T-helper 2 cell treated with Interferon-gamma antibody and Interleukin-4, amounts not matched to agents 5 μg/mL and 100 μg/mL, for 36 hours (primary cell): ENCODE results near the gene SPATS2.
"Not testable (repeated sequence)": the region's sequence is repeated elsewhere in the genome, so short reads cannot be mapped to it uniquely, and the experiment has no call there.

Experiments used
- DNase-seq: peaks from one replicate; pipeline ENCODE4 v3.0.0; 2021; ENCODE audit warnings: low spot score
- H3K27ac Mint-ChIP-seq: one replicate; pipeline ENCODE4 v1.8.0; 2021; ENCODE audit warnings: mild to moderate bottlenecking, mixed read lengths
- H3K27me3 Mint-ChIP-seq: one replicate; pipeline ENCODE4 v1.8.0; 2021; ENCODE audit warnings: low read depth, mixed read lengths
- H3K36me3 Mint-ChIP-seq: one replicate; pipeline ENCODE4 v1.8.0; 2021; ENCODE audit warnings: low read depth, mixed read lengths
- H3K4me1 Mint-ChIP-seq: one replicate; pipeline ENCODE4 v1.8.0; 2021; ENCODE audit warnings: low read depth, mixed read lengths
- H3K4me3 Mint-ChIP-seq: one replicate; pipeline ENCODE4 v1.8.0; 2022; ENCODE audit warnings: mild to moderate bottlenecking, moderate library complexity, mixed read lengths
- H3K9me3 Mint-ChIP-seq: one replicate; pipeline ENCODE4 v1.8.0; 2021; ENCODE audit warnings: mixed read lengths

The SPATS2 gene

DNA sequence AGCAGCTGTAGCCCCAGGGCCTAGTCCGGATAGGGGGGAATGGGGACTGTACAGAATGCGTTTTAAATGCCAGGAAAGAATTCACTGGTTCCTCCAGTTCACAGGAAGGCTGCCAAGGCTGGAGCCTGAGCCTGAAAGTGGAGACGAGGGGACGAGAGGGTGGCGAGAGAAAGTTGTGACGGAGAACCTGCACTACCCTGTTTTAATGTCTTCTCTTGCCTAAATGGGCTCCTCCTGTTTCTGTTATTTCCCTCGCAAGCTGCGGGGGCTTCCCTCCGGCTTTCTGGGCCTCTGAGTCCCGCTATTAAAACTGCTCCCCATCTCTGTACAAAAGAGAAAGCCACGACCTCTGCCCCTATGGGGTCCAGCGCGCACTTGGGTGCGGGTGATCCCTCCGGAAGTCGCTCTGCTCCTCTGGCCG, 34.8 kb upstream of the SPATS2 start:
- no peak overlapping the region for H3K27ac Mint-ChIP-seq
- H3K4me1 Mint-ChIP-seq, result peaks cover 12% of the 10 kb centered on the region
- peaks cover 30% of the 10 kb centered on the region for H3K36me3 Mint-ChIP-seq
- no peak for DNase-seq
- peaks cover 44% of the 10 kb centered on the region for H3K27me3 Mint-ChIP-seq
- no peaks in the 10 kb centered on the region for H3K9me3 Mint-ChIP-seq
- no peak overlapping the region for H3K4me3 Mint-ChIP-seq

DNA sequence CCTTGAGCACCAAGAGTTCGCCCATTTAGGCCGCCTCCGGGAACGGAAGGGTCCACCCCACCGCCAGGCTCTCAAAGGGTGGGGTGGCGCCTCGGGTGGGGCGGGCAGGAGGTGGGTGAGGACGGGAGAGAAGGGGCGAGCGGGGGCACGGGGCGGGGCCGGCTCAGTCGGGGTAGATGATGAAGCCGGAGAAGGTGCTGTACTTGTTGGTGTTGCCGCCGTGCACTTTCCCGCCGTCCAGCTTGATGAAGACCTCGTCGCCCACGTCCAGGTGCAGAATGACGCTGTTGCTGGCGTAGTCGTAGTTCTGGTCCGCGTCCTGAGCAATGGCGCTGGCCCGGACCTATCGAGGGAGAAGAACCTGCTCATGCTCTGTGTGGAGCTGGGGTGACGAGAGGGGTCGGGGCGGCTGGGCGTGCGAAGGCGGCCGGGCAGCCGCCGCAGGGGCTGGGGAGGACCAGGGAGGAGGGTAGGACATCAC, 34.3 kb upstream of the SPATS2 start:
- no peak for DNase-seq
- Mint-ChIP-seq H3K27ac (no peak overlapping the region), H3K9me3 (no peaks in the 10 kb centered on the region), H3K4me1 (peaks cover 15% of the 10 kb centered on the region), H3K27me3 (peaks cover 49% of the 10 kb centered on the region), H3K4me3 (peak overlapping the region; percentile 14), H3K36me3 (peaks cover 26% of the 10 kb centered on the region)

DNA sequence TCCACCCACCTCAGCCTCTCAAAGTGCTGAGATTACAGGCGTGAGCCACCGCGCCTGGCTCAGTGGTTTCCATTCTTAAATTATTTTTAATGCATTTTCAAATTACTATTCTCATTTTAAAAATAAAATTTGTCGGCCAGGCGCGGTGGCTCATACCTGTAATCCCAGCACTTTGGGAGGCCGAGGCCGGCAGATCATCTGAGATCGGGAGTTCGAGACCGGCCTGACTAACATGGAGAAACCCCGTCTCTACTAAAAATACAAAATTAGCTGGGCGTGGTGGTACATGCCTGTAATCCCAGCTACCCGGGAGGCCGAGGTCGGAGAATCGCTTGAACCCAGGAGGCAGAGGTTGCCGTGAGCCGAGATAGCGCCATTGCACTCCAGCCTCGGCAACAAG, 33.5 kb upstream of the SPATS2 start:
- peaks cover 25% of the 10 kb centered on the region for H3K36me3 Mint-ChIP-seq
- not testable (repeated sequence) for H3K27ac Mint-ChIP-seq, H3K4me3 Mint-ChIP-seq, DNase-seq, H3K9me3 Mint-ChIP-seq
- H3K27me3 Mint-ChIP-seq, result peaks cover 57% of the 10 kb centered on the region
- peaks cover 15% of the 10 kb centered on the region for H3K4me1 Mint-ChIP-seq

DNA sequence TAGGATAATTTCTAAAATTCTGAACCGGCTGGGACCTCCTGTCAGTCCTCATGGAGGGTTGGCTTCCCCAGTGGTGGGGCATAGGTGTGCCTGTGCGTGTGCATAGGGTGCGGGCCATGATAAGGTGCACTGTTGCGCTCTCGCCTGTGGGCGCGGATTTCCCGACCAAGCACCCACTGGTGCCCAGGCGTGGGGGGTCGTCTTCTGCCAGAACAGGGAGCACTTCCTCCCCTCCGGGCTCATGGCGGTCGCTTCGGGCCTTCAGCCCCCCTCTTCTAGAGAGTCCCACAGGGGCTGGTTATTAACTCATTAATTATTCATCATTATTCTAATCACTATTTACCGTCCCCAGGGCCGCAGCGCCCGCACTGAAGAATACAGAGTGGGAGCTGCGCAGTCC, 33.0 kb upstream of the SPATS2 start:
- no peak for DNase-seq
- peaks cover 62% of the 10 kb centered on the region for H3K27me3 Mint-ChIP-seq
- H3K36me3 Mint-ChIP-seq, result peaks cover 21% of the 10 kb centered on the region
- H3K9me3 Mint-ChIP-seq, result no peaks in the 10 kb centered on the region
- no peak overlapping the region for H3K4me3 Mint-ChIP-seq
- no peak overlapping the region for H3K27ac Mint-ChIP-seq
- peaks cover 15% of the 10 kb centered on the region for H3K4me1 Mint-ChIP-seq

DNA sequence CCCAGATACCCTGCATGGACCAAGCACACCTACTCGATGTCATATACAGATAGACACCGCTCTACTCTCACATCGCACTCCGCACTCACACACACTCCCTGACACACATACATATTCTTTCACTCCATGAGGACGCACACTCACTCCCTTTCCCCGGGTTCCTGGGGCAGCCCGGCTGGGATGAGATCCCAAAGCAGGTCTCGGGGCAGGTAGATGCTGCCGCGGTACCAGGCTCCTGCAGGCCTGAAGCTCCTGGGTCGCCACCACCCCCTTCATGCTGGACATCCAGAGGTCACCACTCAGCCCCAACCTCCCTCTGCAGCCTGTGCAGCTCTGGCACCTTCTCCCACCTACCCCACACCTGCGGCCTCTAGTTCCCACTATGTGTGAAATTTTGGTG, 32.6 kb upstream of the SPATS2 start:
- peaks cover 19% of the 10 kb centered on the region for H3K36me3 Mint-ChIP-seq
- no peak for DNase-seq
- peaks cover 66% of the 10 kb centered on the region for H3K27me3 Mint-ChIP-seq
- peaks cover 15% of the 10 kb centered on the region for H3K4me1 Mint-ChIP-seq
- no peaks in the 10 kb centered on the region for H3K9me3 Mint-ChIP-seq
- no peak overlapping the region for H3K4me3 Mint-ChIP-seq
- H3K27ac Mint-ChIP-seq, result no peak overlapping the region

DNA sequence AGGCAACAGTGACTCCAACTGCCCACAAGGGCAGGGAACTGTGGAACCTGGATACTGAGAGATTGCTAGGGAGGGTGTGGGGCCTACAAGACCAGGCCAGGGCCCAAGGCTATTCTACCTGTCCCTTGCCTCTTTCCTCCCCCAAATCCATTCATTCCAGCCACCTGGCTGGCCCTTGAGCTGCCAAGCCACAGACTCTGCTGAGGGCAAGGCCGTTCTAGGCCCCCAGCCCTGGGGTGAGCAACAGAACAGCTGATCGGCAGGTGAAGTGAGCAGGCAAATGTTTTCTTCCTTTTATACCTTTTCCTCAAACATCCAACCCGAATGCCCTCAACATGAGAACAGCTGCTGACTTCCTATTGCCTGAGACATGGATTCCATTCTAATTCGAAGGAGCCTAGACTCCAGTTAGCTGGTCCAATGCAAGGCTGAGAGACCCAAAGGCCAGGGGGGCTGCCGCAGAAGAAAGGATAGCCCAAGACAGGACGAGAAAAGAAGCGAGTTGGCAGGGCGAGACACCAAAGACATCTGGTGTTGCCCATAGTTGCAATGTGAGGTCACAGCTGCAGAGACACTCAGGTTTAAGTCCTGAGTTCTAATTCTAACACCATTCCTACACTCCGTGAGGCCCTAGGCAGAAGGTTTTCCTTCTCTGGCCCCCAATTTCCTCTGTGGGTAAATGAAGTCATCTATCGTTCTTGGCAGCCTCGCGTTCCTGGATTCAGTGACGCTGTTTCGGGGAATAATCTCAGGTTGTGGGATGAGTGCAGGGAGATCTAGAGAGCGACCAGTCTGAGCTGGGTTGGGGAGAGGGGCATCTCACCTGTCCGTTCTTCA, 31.9 kb upstream of the SPATS2 start:
- no peak overlapping the region for H3K27ac Mint-ChIP-seq
- H3K4me1 Mint-ChIP-seq, result peaks cover 15% of the 10 kb centered on the region
- H3K27me3 Mint-ChIP-seq, result peaks cover 73% of the 10 kb centered on the region
- peaks cover 15% of the 10 kb centered on the region for H3K36me3 Mint-ChIP-seq
- H3K9me3 Mint-ChIP-seq, result no peaks in the 10 kb centered on the region
- H3K4me3 Mint-ChIP-seq, result peak overlapping the region; percentile 34
- DNase-seq, result no peak

DNA sequence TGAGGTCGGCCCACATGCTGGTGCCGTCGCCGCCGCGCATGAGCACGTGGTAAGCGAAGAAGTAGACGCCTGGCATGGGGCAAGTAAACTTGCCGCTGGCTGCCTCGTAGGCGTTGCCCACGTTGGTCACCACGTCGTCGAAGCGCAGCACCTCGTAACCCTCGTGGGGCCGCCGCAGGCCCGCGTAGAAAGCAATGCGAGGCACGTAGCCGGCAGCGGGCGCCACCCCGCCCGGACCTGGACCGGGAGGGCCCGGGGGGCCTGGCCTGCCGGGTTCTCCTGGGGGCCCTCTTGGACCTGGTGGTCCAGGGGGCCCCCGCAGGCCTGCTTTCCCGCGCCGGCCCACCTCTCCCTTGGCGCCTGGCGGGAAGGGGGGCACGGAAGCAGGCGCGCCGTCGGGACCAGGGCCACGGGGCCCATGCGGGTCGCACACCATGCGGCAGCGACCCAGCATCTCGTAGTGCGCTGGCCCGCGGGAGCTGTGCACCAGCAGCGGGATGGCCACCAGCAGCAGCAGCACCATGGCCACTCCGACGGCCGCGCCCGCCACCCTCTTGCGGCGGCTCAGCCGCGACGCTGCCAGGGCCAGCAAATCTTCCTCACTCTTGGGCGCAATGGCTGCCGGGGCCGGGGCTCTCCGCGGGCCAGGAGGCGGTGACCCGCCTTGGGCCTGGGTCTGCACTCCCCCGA, 31.2 kb upstream of the SPATS2 start:
- DNase-seq, result no peak
- peaks cover 15% of the 10 kb centered on the region for H3K4me1 Mint-ChIP-seq
- peaks cover 9% of the 10 kb centered on the region for H3K36me3 Mint-ChIP-seq
- H3K9me3 Mint-ChIP-seq, result no peaks in the 10 kb centered on the region
- no peak overlapping the region for H3K27ac Mint-ChIP-seq
- H3K4me3 Mint-ChIP-seq, result no peak overlapping the region
- peaks cover 81% of the 10 kb centered on the region for H3K27me3 Mint-ChIP-seq

DNA sequence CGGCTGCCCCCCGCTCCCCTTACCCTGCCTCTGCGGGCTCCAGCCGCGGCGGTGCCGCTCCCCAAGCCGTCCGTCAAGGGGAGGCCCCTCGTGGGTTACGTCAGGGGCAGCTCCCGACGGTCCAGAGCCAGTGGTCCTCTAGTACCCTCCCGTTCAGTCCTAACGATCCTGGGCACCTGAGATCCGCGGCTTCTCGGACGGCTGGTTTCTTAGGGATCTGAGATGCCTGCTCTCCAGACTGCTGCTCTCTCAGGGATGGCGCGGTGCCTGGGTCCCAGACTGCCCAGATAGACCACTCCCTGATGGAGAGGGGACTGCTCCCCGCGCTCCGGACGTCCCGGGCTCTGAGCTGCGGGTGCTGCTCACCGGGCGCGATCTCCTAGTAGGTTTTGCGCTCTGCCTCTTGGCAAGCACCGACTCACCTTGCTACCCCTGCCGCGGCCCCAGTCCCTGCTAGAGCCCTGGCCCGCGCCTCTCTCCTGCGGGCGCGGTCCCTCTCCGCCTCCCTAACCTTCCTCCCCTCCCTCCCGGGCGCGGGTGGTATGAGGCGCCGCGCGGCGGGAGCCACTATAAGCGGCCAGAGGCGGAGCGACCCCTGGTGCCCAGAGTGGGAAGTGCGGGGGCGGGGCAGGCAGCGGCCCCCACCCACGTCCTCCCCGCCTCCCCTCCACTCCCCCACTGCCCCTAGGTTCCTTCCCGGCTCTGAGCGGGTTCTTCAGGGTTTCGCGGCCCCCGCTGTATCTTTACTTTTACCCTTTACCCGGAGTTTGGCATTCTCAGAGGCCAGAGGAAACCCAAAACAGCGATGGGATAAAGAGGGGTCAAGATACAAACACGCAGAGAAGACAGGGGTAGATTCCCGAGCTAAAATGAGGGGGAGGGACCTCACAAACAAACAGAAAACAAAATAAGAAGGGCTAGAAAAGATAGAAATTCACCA, 30.3 kb upstream of the SPATS2 start, which contains the start of gene C1QL4:
TSS of gene C1QL4 (minus strand) at position 544 of the 940 bp plus-strand sequence. CDS start 711 bp downstream, outside the sequence.
- DNase-seq, result peak; percentile 81
- Mint-ChIP-seq H3K27me3 (peaks cover 87% of the 10 kb centered on the region), H3K4me3 (peak within 1 kb of the TSS; percentile 67), H3K9me3 (no peaks in the 10 kb centered on the region), H3K27ac (no peak within 1 kb of the TSS), H3K4me1 (peaks cover 15% of the 10 kb centered on the region), H3K36me3 (peaks cover 3% of the 10 kb centered on the region)

DNA sequence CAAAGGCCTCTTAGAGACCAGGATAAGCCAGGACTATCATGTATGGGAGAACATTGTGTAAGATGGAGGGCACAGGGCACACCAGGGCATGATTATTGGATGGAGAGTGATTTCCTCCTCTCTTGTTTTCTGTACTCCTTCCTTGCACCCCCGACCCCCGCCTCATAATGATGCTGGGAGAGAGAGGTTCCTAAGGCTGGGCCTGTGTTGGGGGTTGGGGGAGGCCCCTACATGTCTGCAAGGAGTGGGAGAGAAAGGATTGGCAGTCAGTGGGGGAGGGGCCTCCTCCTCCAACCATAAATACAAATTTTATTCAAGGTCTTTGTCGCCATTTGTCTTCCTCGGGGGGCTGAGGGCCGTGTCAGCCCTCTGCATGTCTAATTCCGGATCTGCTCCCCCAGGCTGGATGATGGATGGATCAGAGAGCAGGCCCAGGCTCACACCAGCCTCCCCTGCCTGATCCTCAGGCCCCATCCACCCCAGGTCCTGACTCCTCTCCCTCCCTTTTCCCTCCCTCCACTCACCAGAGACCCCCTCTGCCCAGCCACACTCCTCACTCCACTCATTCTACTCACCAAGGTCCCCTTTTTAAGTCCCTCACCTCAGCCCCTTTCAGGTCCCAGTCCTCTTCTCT, 28.3 kb upstream of the SPATS2 start:
- Mint-ChIP-seq H3K27me3 (peaks cover 90% of the 10 kb centered on the region), H3K4me3 (no peak overlapping the region), H3K36me3 (no peaks in the 10 kb centered on the region), H3K27ac (no peak overlapping the region), H3K4me1 (peaks cover 21% of the 10 kb centered on the region), H3K9me3 (no peaks in the 10 kb centered on the region)
- DNase-seq, result no peak

DNA sequence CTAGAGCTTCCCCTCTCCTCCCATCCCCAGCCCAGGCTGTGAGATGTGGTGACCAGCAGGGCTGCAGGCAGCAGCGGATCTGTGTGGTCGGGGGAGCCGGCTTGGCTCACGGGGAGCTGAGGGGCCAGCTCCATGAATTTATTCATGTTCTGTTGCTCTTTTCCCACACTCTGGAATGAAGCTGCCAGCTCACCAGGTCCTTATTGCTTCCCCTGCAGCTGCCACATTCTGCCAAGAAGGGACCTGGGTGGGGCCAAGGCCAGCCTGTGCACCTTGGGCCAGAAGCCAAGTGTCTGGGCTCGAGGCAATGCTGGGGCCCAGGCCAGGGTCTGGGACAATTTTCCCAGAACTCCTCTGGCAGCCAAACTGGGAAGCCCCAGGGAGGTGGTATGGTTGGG, 27.8 kb upstream of the SPATS2 start:
- Mint-ChIP-seq H3K27ac (no peak overlapping the region), H3K9me3 (no peaks in the 10 kb centered on the region), H3K27me3 (peaks cover 91% of the 10 kb centered on the region), H3K4me3 (no peak overlapping the region), H3K36me3 (no peaks in the 10 kb centered on the region), H3K4me1 (peaks cover 21% of the 10 kb centered on the region)
- DNase-seq, result no peak

DNA sequence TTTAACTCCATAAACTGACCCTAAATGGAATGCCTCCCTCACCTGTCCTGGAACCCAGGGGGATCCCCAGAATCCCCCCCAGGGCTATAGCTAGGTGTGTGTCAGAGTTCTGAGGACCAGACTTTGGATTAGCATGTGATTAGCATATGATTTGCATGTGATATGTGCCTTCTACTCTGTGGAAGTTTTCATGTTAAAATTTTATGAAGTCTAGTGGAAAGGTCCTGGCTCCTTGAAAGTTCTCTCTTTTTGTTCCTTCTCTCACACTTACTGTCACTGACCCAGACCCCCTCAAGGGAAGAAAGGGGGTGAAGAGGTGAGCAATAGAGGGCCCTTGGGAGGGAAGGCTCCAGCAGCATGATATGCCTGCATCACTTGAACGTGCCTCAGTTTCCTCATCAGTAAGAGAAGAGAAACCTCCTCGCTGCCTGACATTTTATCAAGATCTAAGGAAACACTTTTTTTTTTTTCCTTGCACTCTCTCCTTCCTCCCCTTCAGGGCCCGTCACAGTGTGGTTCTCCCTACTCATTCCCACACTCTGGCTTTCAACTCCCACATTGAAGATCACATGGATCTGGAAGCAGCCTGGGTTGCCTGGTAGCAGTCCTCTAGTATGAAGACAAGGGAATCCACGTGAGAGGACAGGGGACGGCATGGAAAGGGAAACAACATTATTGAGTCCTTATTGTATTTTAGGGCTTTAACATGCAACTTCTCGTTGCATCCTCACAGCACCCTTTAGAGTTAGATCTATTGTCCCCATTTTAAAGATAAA, 27.0 kb upstream of the SPATS2 start:
- Mint-ChIP-seq H3K4me1 (peaks cover 21% of the 10 kb centered on the region), H3K9me3 (no peaks in the 10 kb centered on the region), H3K27ac (no peak overlapping the region), H3K36me3 (no peaks in the 10 kb centered on the region), H3K4me3 (no peak overlapping the region), H3K27me3 (peaks cover 86% of the 10 kb centered on the region)
- no peak for DNase-seq

DNA sequence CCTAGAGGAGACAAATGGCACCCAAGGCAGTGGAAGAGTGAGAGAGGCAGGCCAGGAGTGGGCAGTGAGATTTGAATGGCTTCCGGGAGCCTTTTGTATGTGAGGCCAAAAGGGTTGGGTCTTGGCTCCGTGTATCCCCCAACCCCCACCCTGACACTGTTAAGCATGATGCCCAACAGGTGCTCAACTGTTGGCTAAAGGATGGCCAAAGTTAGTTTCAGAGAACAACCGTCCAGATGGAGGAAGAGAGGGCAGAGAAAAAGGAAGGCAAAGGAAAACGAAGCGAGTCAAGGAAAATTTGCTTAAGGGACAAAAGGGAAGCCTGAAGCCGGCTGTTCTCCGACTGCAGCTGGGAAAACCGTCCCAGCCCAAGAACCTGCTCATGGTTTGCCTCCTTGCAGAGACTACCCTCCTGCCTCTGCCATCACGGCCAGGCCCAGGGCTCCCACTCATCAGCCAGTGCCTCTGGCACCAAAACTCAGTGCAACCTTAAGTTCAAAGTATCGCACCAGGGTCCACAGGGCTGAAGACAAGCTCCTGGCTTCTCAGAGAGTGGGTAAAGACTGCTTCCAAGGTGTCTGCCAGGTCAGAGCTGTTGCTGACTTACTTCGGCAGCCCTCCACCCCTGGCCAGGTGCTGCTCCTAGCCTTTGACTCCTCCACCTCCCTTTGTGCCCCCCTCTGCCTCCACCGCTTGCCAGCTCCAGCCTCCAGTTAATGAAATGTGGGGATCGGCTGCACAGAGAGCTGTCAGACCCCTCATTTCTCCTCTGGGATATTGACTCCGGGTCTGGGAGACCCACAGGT, 26.1 kb upstream of the SPATS2 start:
- peaks cover 20% of the 10 kb centered on the region for H3K4me1 Mint-ChIP-seq
- peaks cover 89% of the 10 kb centered on the region for H3K27me3 Mint-ChIP-seq
- DNase-seq, result no peak
- H3K27ac Mint-ChIP-seq, result no peak overlapping the region
- no peaks in the 10 kb centered on the region for H3K36me3 Mint-ChIP-seq
- no peaks in the 10 kb centered on the region for H3K9me3 Mint-ChIP-seq
- H3K4me3 Mint-ChIP-seq, result no peak overlapping the region
